HEK293T (cell line): ENCODE data around the gene ZNF511.

ENCODE experiments used
- ARNT ChIP-seq: fragments of 450-650 bp; IDR thresholded peaks from 2 replicates; pipeline ENCODE4 v1.6.1; 2017; ENCODE audit warnings: mild to moderate bottlenecking
- BHLHE40 ChIP-seq: fragments of 450-650 bp; IDR thresholded peaks from 2 replicates; pipeline ENCODE4 v1.6.1; 2016; ENCODE audit warnings: mild to moderate bottlenecking, moderate library complexity, borderline replicate concordance
- CTBP1 ChIP-seq: fragments of 450-650 bp; IDR thresholded peaks from 2 replicates; pipeline ENCODE4 v1.6.1; 2016; ENCODE audit warnings: borderline replicate concordance
- ELF4 ChIP-seq: fragments of 450-650 bp; IDR thresholded peaks from 2 replicates; pipeline ENCODE4 v1.6.1; 2017; ENCODE audit warnings: antibody characterized with exemption
- FOXA1 ChIP-seq: fragments of 450-650 bp; IDR thresholded peaks from 2 replicates; pipeline ENCODE4 v1.6.1; 2016; ENCODE audit warnings: mild to moderate bottlenecking
- FOXK2 ChIP-seq: fragments of 450-650 bp; IDR thresholded peaks from 2 replicates; pipeline ENCODE4 v1.6.1; 2016; ENCODE audit warnings: mild to moderate bottlenecking
- L3MBTL2 ChIP-seq: fragments of 450-650 bp; conservative IDR thresholded peaks from 2 replicates; pipeline ENCODE4 v1.6.1; 2016; ENCODE audit warnings: mild to moderate bottlenecking
- LEF1 ChIP-seq: fragments of 450-650 bp; IDR thresholded peaks from 2 replicates; pipeline ENCODE4 v1.6.1; 2017; ENCODE audit warnings: mild to moderate bottlenecking, borderline replicate concordance
- NFRKB ChIP-seq: fragments of 450-650 bp; IDR thresholded peaks from 2 replicates; pipeline ENCODE4 v1.6.1; 2016; ENCODE audit warnings: mild to moderate bottlenecking, moderate library complexity
- SP1 ChIP-seq: fragments of 450-650 bp; IDR thresholded peaks from 2 replicates; pipeline ENCODE4 v1.6.1; 2017
- TF ChIP-seq, protein P1 (sequence below): fragments of 450-650 bp; IDR thresholded peaks from 2 replicates; pipeline ENCODE4 v1.6.1; 2016

DNA sequence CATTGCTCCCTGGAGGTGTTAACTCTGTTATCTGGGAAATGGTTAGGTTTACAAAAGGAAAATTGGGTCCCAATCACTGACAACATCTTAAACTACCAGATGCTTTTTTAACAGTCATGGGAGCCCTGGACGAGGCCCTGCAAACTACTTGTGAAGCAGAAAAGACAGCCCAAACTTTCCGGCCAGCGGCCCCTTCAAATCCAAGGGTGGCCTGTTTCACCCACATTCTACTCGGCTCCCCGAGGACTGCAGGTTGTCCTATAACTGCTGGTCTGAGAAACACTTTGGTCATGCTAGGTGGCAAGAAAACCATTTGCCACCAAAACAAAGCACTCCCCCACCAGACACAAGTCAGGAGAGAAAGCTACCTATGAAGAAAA lies 2.6 kb upstream of the ZNF511 start:
- TF ChIP-seq FOXK2: no peak
- no peak for TF ChIP-seq L3MBTL2
- no peak for TF ChIP-seq ARNT
- TF ChIP-seq SP1: no peak
- no peak for TF ChIP-seq ELF4
- TF ChIP-seq, protein P1, sequence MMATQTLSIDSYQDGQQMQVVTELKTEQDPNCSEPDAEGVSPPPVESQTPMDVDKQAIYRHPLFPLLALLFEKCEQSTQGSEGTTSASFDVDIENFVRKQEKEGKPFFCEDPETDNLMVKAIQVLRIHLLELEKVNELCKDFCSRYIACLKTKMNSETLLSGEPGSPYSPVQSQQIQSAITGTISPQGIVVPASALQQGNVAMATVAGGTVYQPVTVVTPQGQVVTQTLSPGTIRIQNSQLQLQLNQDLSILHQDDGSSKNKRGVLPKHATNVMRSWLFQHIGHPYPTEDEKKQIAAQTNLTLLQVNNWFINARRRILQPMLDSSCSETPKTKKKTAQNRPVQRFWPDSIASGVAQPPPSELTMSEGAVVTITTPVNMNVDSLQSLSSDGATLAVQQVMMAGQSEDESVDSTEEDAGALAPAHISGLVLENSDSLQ: no peak
- TF ChIP-seq FOXA1: no peak
- TF ChIP-seq NFRKB: no peak
- TF ChIP-seq BHLHE40: no peak
- no peak for TF ChIP-seq LEF1
- no peak for TF ChIP-seq CTBP1
